ENCODE measurements around the gene GRM7.

The GRM7 gene

GRCh38 chr3:7744850-7745249 is 883.9 kb downstream of the GRM7 start:
- DNase-seq: no peak

- no peak for DNase-seq
Measured at GRCh38 chr3:7745711-7746110, 884.8 kb downstream of the GRM7 start.

- no peak for DNase-seq
Measured at GRCh38 chr3:7749931-7750695, 889.2 kb downstream of the GRM7 start.

- no peak for DNase-seq
Measured at GRCh38 chr3:7752005-7752404, 891.1 kb downstream of the GRM7 start.

GRCh38 chr3:7754653-7755441 is 893.9 kb downstream of the GRM7 start:
- DNase-seq: no peak

GRCh38 chr3:7759630-7760029 is 898.7 kb downstream of the GRM7 start:
- no peak for DNase-seq

- no peak for DNase-seq
Measured at GRCh38 chr3:7760718-7761117, 899.8 kb downstream of the GRM7 start.

- no peak for DNase-seq
Measured at GRCh38 chr3:7764115-7764514, 903.2 kb downstream of the GRM7 start.

- DNase-seq: no peak
Measured at GRCh38 chr3:7766530-7766929, 905.6 kb downstream of the GRM7 start.

GRCh38 chr3:7779331-7779730 is 918.4 kb downstream of the GRM7 start:
- DNase-seq: no peak

- no peak for DNase-seq
Measured at GRCh38 chr3:7781395-7781794, 920.5 kb downstream of the GRM7 start.

- no peak for DNase-seq
Measured at GRCh38 chr3:7787871-7788828, 927.2 kb downstream of the GRM7 start.

- DNase-seq: no peak
Measured at GRCh38 chr3:7788881-7789280, 928.0 kb downstream of the GRM7 start.

GRCh38 chr3:7789324-7789723 is 928.4 kb downstream of the GRM7 start:
- no peak for DNase-seq

GRCh38 chr3:7790141-7790540 is 929.2 kb downstream of the GRM7 start:
- no peak for DNase-seq
